EH (cell line): ENCODE results near the gene EFHB.
A peak's percentile ranks its signal among the peaks of the same experiment; 100 is the strongest.
"Not testable (repeated sequence)": the region's sequence is repeated elsewhere in the genome, so short reads cannot be mapped to it uniquely, and the experiment has no call there.

Source experiments
- DNase-seq: peaks from one replicate; pipeline ENCODE4 v3.0.0-alpha.2; 2015; ENCODE audit warnings: low read depth

Gene EFHB

DNA sequence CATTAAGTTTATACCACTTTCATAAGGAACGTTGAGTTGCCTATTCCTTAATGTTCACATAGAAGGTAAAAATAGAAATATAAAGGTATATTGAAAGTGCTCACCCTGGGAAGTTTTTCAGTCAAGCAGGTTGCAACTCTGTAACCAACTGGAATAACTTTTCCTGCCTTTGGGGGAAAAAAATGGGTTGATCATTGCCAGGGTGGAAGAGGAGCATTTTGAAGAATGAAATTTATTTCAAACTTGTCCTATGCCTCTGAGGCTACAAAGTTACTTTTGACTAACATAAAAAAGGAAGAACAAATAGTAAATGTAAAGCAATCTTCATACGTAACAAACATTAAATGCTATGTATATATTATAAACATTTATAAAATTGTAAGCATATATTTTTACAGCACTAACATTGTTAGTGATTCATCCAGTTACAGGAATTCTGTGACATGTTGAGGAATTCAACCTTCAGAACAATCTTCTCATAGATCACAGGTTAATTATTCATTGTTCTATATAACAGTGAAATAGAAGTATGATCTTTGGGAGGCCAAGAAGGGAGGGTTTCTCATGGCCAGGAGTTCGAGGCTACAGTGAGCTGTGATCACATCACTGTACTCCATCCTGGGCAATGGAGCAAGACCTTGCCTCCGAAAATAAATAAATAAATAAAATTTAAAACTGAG, 13.5 kb downstream of the EFHB start:
- DNase-seq = no peak

DNA sequence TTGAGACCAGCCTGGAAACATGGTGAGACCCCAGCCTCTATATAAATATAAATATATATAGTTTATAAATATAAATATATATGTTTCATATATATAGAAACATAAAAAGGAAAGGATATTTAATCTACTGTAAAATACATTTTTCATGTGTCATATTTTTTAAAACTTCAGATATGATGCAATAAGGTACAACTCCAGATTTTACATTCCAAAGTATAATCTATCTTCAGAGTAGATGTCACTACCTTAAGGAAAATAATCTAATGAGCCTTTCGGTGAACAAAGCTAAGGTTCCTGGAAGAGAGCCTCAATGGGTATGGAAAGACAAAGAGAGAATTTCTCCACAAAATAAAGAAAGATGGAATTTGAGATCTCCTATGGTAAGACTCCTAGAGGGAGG, 16.9 kb downstream of the EFHB start:
- DNase-seq = no peak

DNA sequence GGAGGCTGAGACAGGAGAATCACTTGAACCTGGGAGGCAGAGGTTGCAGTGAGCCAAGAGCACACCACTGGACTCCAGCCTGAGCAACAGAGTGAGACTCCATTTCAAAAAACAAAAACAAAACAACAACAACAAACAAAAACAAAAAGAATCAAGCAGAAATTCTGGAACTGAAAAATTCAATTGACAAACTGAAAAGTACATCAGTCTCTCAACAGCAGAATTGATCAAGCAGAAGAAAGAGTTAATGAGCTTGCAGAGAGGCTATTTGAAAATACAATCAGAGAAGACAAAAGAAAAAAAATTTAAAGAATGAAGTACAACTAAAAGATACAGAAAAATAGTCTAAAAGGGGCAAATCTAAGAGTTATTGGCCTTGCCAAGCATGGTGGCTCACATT, 22.6 kb downstream of the EFHB start:
- no peak for DNase-seq

DNA sequence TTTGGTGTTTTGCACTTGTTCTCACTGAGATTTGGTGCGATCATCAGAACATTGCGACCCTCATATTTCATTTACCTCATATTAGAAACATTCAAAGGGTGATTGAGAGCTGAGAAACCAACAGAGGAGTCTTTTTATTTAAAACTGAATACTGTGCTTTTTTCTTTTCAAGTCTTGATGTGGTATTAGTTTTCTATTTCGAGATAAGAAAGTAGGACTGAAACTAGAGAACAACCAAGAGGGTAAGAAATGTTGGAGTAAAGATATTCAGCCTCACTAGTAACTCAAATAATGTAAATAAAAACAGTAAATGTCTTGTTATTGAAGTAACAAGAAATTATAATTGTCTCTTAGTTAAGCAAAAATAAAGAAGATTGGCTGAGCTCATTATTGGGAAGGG, 26.5 kb downstream of the EFHB start:
- no peak for DNase-seq

DNA sequence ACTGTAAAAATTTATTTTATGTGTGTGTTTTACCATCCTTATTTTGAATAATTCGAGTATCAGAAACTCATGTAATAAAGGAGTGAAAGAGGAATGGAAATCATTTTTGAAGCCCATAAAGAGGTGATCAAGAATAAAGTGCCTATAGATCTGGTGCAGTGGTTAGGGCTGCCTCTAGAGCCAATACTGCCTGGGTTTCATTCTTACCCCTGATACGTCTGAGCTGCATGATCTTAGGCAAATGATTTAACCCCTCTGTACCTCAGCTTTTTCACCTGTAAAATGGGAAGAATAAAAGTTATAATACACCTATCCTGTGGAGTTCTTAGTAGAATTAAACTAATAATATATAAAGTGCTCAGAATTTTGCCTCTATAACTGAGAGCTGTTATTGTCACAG, 30.4 kb downstream of the EFHB start:
- no peak for DNase-seq

DNA sequence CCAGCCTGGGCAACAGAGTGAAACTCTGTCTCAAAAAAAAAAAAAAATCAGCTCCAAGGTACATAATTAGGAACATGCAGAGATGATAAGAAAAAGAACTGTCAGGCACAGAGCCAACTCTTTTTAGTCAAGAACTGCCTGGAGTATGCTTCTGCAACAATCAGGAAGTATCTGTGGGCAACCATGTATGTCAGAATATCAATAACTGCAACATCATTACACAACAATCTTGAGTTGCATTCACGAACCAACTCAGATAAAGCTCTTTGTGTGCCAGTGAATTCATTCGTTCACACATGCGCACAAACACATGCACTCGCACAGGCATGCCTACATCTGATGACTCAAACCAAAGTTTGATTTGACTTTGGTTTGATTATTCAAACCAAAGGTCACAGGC, 32.1 kb downstream of the EFHB start:
- DNase-seq = no peak

DNA sequence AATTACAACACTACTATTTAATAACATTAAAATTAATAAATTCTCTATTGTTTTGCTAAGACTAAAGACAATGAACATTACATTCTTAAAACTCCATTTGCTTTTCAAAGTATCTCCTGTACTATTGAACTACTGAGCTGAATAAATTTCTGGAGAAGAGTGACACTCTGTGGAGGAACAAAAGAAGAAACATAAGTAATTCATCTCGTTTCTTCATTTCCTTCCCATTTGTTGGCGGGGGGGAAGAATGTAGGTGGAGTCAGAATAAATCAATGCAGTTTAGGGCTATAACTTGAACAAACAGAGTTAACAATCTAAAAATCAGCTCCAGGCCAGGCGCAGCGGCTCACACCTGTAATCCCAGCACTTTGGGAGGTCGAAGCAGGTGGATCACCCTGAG, 32.7 kb downstream of the EFHB start:
- DNase-seq = peak; percentile 25

DNA sequence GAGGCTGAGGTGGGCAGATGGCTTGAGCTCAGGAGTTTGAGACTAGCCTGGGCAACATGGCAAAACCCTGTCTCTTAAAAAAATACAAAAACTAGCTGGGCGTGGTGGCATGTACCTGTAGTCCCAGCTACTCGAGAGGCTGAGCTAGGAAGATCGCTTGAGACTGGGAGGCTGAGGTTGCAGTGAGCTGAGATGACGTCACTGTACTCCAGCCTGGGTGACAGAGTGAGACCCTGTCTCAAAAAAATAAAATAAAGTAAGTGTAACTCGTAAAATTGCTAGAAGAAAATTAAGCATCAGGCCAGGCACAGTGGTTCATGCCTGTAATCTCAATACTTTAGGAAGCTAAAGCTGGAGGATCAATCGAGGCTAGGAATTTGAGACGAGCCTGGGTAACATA, 34.2 kb downstream of the EFHB start:
- DNase-seq = not testable (repeated sequence)

DNA sequence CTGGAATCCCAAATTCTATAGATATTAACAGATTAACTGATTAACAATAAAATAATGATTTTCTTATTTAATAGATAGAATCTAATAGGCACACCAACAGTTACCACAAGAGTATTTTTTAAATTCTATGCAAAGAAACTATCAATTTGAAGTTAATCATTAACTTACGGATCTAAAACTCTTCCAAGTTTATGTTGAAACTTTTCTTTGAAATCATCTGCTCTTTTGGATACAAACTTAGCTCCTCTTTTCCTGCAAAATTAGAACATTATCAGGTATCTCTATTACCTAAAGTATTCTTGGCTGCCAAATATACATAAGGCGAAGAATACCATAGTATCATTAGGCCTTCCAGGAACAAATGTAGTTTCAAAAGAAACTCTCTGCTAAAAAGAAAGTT, 34.8 kb downstream of the EFHB start:
- DNase-seq = no peak

DNA sequence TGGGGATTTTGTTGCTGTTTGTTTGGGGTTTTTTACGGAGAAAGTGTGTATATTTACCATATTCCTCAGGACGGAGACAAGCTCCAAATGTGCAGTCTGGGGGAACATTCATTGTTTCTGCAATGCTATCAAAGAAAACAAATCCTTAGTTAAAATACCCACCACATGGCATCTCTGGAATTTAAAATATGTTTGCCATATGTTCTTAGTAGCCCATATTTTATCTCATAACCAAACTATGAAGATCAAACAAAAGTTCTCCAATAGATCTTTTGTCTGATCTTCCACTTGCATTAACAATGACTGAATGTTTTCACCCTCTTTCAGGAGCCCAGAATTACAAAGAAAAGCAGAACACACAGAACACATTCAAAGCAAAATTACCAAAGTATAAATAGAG, 35.3 kb downstream of the EFHB start:
- DNase-seq = peak; percentile 41

DNA sequence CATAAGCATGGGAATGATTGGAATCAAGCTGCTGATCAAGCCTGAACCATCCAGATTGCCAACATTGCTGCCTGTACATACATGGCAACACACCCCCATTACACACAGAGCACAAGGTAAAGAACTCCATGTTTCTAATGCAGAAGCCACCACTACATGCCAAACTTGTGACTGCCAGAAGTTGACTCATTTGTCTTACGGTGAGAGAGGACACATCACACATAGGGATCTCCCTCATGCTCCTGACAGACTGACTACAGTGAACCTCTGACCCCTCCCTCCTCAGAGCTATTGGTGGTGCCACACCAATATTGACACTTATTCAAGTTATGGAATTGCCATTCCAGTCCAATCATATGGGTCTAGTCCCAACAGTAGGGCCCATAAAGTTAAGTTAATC, 42.3 kb downstream of the EFHB start:
- peak; percentile 56 for DNase-seq

DNA sequence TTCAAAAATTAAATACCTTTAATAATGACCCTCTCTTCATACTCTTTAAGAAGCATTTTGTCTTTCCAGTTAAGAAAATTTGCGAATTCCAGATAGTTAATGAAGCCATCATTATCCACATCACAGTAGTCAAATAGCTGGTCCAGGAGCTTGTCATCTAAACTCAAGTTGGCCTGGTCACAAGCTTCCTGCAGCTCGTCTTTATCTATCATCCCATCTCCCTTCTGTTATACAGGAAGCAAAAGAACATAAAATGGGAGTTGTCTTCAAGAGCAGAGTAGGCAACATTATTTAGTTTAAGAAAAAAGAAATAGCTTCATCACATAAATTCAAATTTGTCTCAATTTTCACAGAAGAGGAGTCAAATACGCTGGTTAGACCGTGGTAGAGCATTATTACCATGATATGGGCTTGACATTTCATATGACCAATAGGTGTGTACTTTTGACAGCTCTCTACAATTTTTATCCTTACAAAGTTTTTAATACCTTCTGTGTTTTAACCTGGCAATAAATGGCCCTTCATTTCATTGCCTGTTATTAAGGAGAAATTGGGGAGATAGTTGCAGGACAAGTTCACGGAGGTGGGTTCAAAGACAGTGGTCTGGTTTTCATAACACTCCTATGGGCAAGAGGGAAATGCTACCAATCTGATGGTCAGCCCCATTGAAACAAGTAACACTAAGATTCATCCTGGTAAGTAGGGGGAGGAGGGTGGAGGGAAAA, 45.4 kb downstream of the EFHB start:
- peak; percentile 55 for DNase-seq

DNA sequence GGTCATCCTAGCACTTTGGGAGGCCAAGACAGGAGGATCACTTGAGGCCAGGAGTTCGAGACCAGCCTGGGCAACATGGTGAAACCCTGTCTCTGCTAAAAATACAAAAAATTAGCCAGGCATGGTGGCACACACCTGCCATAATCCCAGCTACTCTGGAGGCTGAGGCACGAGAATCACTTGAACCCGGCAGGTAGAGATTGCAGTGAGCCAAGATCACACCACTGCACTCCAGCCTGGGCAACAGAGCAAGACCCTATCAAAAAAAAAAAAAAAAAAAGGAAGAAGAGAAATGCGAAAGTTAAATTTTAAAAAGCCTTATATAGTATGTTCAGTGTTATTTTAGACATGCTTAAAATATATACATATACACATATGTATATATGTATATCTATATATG, 46.9 kb downstream of the EFHB start:
- DNase-seq = not testable (repeated sequence)

DNA sequence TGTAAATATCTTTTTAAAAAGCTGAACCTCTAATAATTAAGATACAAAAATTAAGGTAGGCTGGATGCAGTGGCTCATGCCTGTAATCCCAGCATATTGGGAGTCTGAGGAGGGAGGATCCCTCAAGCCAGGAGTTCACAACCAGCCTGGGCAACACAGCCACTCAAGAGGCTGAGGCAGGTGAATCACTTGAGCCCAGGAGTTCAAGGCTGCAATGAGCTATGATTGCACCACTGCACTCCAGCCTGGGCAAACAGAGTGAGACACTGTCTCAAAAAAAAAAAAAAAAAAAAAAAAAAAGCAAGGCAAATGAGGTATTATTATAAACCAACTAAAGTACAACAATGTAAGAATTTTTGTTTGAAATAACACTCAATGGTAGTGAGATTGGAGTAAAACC, 47.6 kb downstream of the EFHB start:
- DNase-seq = no peak

DNA sequence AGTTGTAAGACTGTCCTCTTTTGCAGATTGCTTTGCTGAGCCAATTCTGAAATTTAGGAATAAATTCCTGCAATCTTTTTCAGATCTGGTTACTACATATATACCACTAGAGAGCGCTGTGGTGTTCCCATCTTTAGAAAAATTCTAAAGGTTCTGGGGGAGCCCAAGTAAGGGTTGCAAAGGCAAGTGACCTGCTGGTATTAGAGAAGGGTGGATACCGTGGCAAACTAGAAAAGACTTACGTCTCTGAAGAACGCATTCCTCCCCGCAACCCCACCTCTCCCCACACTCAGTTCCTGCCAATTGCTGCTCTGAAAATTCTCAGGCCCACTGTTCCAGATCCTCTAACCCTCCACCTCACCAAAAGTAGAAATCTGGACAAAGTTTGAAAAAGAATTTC, 48.5 kb downstream of the EFHB start:
- DNase-seq = peak; percentile 57

DNA sequence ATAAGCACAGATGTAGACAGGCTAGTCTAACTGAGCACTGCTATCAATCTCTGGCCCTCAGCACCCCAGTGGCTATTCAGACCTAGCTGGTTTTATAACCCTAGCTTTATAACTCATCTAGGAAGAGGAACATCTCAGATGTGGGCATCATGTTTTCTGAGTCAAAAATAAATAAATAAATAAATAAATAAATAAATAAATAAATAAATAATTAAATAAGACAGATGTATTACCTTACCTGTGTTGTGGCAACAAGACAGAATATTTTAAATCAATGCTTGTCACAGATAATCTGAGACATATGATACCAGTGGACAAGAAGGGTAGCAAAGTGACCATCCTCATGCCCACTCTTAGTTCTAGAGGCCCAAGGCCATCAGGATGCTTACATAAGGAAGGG, 52.2 kb downstream of the EFHB start:
- DNase-seq = no peak

DNA sequence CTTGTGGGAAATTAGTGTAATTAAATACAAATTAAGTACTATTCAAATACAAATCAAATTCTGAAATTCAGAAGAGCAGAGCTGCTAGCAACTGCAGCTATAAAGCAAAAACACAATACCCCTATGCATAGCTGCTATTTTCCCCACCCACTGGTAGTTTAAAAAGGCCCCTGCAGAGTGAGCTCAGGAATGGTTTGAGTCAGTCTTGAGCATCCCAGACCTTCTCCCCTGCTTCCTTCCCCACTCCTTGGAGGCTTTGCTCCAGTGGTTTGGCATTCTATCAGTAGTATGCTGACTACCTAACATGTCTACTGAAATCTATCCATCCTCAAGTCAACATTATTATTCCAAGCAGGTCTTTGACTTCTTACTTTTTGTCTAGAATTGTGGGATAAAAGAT, 53.0 kb downstream of the EFHB start:
- no peak for DNase-seq

DNA sequence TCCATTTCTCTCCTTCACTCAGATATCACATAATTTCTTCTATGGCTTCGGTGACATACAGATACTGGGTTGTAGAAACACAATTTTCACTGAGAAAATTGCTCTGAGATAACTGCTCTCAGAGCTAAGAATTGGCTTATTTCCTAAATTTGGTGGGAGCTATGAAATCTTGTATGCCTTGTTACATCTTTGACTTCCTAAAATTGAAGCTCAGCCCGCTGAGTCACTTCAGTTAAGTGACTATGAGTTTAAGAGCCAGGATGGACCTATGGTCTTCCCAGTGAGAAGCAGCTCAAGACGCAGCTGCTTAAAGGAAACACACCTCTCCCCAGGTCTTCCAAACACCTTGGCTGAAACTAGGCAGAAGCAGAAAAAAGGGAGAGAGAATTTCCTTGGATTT, 56.4 kb downstream of the EFHB start:
- DNase-seq = no peak

DNA sequence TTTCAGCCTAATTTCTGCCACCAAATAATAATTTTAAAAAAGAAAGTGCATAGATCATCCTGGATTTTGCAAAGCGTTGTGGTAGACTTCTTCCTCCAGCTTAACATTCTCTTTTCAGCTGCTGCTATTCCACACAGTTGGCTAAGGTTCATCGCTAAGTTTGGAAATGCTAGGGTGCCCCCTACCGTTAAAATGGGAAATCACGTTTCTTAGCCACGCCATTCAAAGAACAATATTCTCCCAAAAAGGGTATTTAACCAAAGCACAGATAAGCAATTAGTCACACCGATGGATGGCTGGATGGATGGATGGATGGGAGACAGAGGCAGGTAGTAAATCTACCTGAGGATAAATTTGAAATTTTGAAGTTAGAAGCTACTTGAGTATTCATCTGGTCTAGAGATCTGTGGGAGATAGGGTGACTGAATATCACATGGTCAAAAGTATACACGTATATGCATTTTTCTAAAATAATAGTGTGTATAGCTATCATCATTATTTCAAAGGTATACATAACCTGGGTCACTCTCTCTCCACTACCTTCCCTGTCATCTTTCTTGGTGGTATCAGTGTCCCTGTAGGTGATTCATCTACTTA, 67.2 kb downstream of the EFHB start:
- DNase-seq = peak; percentile 57

DNA sequence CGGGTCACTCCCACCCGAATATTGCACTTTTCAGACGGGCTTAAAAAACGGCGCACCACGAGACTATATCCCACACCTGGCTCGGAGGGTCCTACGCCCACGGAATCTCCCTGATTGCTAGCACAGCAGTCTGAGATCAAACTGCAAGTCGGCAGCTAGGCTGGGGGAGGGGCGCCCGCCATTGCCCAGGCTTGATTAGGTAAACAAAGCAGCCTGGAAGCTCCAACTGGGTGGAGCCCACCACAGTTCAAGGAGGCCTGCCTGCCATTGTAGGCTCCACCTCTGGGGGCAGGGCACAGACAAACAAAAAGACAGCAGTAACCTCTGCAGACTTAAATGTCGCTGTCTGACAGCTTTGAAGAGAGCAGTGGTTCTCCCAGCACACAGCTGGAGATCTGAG, 78.7 kb downstream of the EFHB start:
- DNase-seq = not testable (repeated sequence)

DNA sequence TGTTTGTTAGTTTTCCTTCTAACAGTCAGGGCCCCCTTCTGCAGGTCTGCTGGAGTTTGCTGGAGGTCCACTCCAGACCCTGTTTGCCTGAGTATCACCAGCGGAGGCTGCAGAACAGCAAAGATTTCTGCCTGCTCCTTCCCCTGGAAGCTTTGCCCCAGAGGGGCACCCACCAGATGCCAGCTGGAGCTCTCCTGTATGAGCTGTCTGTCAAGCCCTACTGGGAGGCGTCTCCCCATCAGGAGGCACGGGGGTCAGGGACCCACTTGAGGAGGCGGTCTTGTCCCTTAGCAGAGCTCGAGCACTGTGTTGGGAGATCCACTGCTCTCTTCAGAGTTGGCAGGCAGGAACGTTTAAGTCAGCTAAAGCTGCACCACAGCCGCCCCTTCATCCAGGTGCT, 87.4 kb downstream of the EFHB start:
- DNase-seq = not testable (repeated sequence)
